IPS-18a (cell line): ENCODE results near the gene ARHGAP26.

Experiments used
- H3K27ac ChIP-seq: one replicate; pipeline ENCODE4 v1.5.1; 2013; ENCODE audit warnings: low read length
- H3K27me3 ChIP-seq: one replicate; pipeline ENCODE4 v1.6.1; 2013; ENCODE audit warnings: mild to moderate bottlenecking, low read length; ENCODE audit not compliant: control insufficient read depth, insufficient read depth
- H3K36me3 ChIP-seq: one replicate; pipeline ENCODE4 v1.6.1; 2013; ENCODE audit warnings: low read depth, low read length; ENCODE audit not compliant: control insufficient read depth
- H3K4me1 ChIP-seq: one replicate; pipeline ENCODE4 v1.6.1; 2013; ENCODE audit warnings: low read depth, low read length; ENCODE audit not compliant: control insufficient read depth
- H3K4me3 ChIP-seq: one replicate; pipeline ENCODE4 v1.5.1; 2013; ENCODE audit warnings: low read length
- H3K9ac ChIP-seq: one replicate; pipeline ENCODE4 v1.6.1; 2013; ENCODE audit warnings: mild to moderate bottlenecking, low read length, moderate library complexity
- H3K9me3 ChIP-seq: one replicate; pipeline ENCODE4 v1.6.1; 2013; ENCODE audit warnings: low read depth, low read length; ENCODE audit not compliant: control insufficient read depth

ARHGAP26 gene

DNA sequence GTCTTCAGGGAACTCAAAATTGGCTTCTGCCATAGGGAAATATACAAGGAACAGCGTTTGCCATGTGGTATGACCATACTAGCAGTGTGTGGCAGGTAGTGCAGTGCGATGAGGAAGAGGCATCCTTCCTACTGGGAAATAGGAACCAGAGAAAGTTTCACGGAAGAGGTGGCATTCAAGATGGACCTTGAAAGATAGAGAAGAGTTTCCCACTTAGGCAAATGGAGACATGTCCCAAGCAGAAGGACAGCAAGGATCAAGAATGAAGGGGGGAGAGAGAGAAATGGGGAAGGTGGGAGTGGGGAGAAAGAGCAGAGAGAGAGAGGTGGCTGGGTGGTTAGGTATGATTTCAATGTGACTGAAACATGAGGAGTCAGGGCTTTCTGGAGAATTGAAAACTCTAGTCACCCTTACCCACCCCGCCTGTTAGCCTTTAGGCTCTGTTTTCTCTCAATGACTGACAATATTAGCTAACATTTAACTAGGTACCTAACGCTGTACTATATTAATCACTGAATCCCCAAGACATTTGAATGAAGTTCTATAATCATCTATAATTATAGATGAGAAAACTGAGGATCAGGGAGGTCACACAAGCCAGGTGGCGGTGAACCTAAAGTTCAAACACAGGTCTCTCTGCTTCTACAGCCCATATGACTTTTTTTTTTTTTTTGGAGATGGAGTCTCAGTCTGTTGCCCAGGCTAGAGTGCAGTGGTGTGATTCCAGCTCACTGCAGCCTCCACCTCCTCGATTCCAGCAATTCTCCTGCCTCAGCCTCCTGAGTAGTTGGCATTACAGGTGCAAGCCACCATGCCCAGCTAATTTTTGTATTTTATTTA, 462.0 kb downstream of the ARHGAP26 start:
- peaks cover 10% of the 10 kb centered on the region for H3K4me1 ChIP-seq

GRCh38 chr5:143233031-143233430, 462.9 kb downstream of the ARHGAP26 start:
- no peak overlapping the region for H3K27ac ChIP-seq

More for the DNA sequence above, 462.0 kb downstream of the ARHGAP26 start:
- no peak overlapping the region for H3K9ac ChIP-seq
- H3K4me3 ChIP-seq = no peak overlapping the region
- H3K27ac ChIP-seq = no peak overlapping the region
- H3K27me3 ChIP-seq = no peaks in the 10 kb centered on the region
- no peaks in the 10 kb centered on the region for H3K9me3 ChIP-seq
- no peaks in the 10 kb centered on the region for H3K36me3 ChIP-seq

GRCh38 chr5:143234162-143234842, 464.1 kb downstream of the ARHGAP26 start:
- H3K9ac ChIP-seq = no peak overlapping the region
- H3K4me3 ChIP-seq = no peak overlapping the region
- H3K36me3 ChIP-seq = no peaks in the 10 kb centered on the region
- peaks cover 8% of the 10 kb centered on the region for H3K4me1 ChIP-seq
- H3K27ac ChIP-seq = no peak overlapping the region
- no peaks in the 10 kb centered on the region for H3K27me3 ChIP-seq
- no peaks in the 10 kb centered on the region for H3K9me3 ChIP-seq

More at GRCh38 chr5:143233031-143233430, 462.9 kb downstream of the ARHGAP26 start:
- Histone ChIP-seq H3K9ac (no peak overlapping the region), H3K4me1 (peaks cover 10% of the 10 kb centered on the region), H3K27me3 (no peaks in the 10 kb centered on the region), H3K4me3 (no peak overlapping the region), H3K36me3 (no peaks in the 10 kb centered on the region), H3K9me3 (no peaks in the 10 kb centered on the region)

DNA sequence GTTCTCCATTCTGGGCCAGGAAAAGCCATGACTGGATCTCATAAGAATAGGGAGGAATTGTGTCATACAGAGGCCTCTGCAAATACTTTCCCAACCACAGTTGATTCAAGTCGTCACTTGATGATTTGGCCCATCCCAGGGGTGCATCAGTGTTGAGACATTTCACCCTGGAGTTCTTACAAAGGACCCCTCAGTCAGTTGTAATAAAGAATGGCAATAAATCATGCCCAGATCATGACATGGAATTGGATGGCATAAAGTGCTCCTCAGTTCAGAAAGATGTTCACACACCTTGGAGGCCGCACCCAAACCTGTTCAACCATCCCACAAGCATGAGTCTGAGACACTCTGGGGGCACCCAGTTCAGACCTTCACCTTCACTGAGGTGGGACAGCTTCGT, 465.2 kb downstream of the ARHGAP26 start:
- no peak overlapping the region for H3K27ac ChIP-seq
- no peak overlapping the region for H3K9ac ChIP-seq
- H3K9me3 ChIP-seq = no peaks in the 10 kb centered on the region
- no peaks in the 10 kb centered on the region for H3K4me1 ChIP-seq
- H3K36me3 ChIP-seq = no peaks in the 10 kb centered on the region
- no peaks in the 10 kb centered on the region for H3K27me3 ChIP-seq
- no peak overlapping the region for H3K4me3 ChIP-seq

DNA sequence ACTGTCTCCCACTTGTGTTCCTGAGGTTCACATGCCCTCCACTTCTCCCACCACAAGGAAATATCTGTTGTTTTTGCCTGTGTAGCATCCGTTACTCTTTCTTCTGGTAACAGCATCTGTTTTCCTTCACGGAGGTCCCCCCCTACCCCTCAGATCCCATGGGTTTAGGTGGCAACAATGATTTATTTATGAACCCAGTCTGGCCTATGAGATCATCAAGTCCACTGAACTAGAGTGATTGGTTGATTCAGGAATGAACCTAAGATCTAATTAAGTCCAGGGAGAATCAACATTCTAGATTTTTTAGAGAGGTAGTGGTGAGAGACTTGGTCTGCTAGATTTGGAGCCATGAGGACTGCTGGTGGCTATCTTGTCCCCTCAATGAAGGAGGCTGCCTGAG, 466.5 kb downstream of the ARHGAP26 start:
- H3K4me3 ChIP-seq = no peak overlapping the region
- H3K9me3 ChIP-seq = no peaks in the 10 kb centered on the region
- no peaks in the 10 kb centered on the region for H3K4me1 ChIP-seq
- H3K27me3 ChIP-seq = no peaks in the 10 kb centered on the region
- no peak overlapping the region for H3K9ac ChIP-seq
- H3K27ac ChIP-seq = no peak overlapping the region
- no peaks in the 10 kb centered on the region for H3K36me3 ChIP-seq

- Histone ChIP-seq H3K36me3 (no peaks in the 10 kb centered on the region), H3K4me1 (no peaks in the 10 kb centered on the region), H3K27ac (no peak overlapping the region), H3K9ac (no peak overlapping the region), H3K9me3 (no peaks in the 10 kb centered on the region), H3K4me3 (no peak overlapping the region), H3K27me3 (no peaks in the 10 kb centered on the region)
These were observed 467.5 kb downstream of the ARHGAP26 start for GRCh38 chr5:143237664-143238063.

DNA sequence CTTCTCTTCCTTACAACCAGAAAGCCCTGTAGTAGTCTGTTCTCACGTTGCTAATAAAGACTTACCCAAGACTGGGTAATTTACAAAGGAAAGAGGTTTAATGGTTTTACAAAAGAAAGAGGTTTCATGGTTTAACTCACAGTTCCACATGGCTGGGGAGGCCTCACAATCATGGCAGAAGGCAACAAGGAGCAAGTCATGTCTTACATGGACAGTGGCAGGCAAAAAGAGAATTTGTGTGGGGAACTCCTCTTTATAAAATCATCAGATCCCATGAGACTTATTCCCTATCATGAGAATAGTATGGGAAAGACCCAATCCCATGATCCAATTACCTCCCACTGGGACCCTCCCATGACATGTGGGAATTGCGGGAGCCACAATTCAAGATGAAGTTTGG, 468.4 kb downstream of the ARHGAP26 start:
- Histone ChIP-seq H3K27ac (no peak overlapping the region), H3K36me3 (no peaks in the 10 kb centered on the region), H3K4me1 (no peaks in the 10 kb centered on the region), H3K4me3 (no peak overlapping the region), H3K9me3 (no peaks in the 10 kb centered on the region), H3K27me3 (no peaks in the 10 kb centered on the region), H3K9ac (no peak overlapping the region)

GRCh38 chr5:143239882-143240518, 469.8 kb downstream of the ARHGAP26 start:
- no peaks in the 10 kb centered on the region for H3K27me3 ChIP-seq
- no peak overlapping the region for H3K9ac ChIP-seq
- H3K27ac ChIP-seq = no peak overlapping the region
- H3K36me3 ChIP-seq = no peaks in the 10 kb centered on the region
- H3K4me3 ChIP-seq = no peak overlapping the region
- no peaks in the 10 kb centered on the region for H3K9me3 ChIP-seq
- H3K4me1 ChIP-seq = no peaks in the 10 kb centered on the region

DNA sequence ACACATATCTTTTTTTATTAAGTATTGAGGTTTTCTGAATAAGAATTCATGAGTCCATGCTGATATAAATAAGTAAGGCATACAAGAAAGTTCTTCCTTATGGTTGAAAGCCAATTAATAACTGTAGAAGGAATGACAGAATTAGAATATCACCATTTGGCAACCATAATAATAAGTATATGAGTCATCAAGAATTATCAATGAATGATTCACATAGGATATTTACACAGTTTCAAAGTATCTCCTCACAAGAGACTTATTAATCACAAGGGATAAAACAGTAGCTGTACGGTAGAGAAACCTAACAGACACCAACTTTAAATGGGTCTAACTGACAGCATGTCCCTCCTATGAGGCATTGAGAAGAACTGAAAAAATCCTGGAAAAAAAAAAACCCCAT, 471.7 kb downstream of the ARHGAP26 start:
- no peaks in the 10 kb centered on the region for H3K4me1 ChIP-seq
- H3K27ac ChIP-seq = no peak overlapping the region
- no peak overlapping the region for H3K9ac ChIP-seq

GRCh38 chr5:143243103-143243502, 472.9 kb downstream of the ARHGAP26 start:
- no peak overlapping the region for H3K27ac ChIP-seq
- no peak overlapping the region for H3K9ac ChIP-seq
- H3K36me3 ChIP-seq = no peaks in the 10 kb centered on the region
- no peak overlapping the region for H3K4me3 ChIP-seq
- H3K27me3 ChIP-seq = no peaks in the 10 kb centered on the region
- no peaks in the 10 kb centered on the region for H3K4me1 ChIP-seq
- H3K9me3 ChIP-seq = no peaks in the 10 kb centered on the region

More for the DNA sequence above, 471.7 kb downstream of the ARHGAP26 start:
- no peaks in the 10 kb centered on the region for H3K9me3 ChIP-seq
- H3K27me3 ChIP-seq = no peaks in the 10 kb centered on the region
- no peak overlapping the region for H3K4me3 ChIP-seq
- H3K36me3 ChIP-seq = no peaks in the 10 kb centered on the region

GRCh38 chr5:143244000-143244736, 474.0 kb downstream of the ARHGAP26 start:
- no peaks in the 10 kb centered on the region for H3K9me3 ChIP-seq
- H3K9ac ChIP-seq = no peak overlapping the region
- no peaks in the 10 kb centered on the region for H3K4me1 ChIP-seq
- H3K27me3 ChIP-seq = no peaks in the 10 kb centered on the region
- no peaks in the 10 kb centered on the region for H3K36me3 ChIP-seq
- no peak overlapping the region for H3K27ac ChIP-seq
- H3K4me3 ChIP-seq = no peak overlapping the region
